Bone marrow (tissue), 2 donors: ENCODE results near the gene FOXO4.

ENCODE experiments used
- DNase-seq, 2 donors: peaks; one replicate each; lab custom pipeline; 2025; lab: John Stamatoyannopoulos, UW

Gene FOXO4

GRCh38 chrX:71099736-71100135 lies 4.1 kb downstream of the FOXO4 start:
- DNase-seq: no peak

- DNase-seq: no peak
These were observed 5.2 kb downstream of the FOXO4 start for GRCh38 chrX:71100581-71101505.

GRCh38 chrX:71102292-71102691 lies 6.6 kb downstream of the FOXO4 start:
- DNase-seq: no peak

GRCh38 chrX:71103110-71103983 lies 7.7 kb downstream of the FOXO4 start:
- DNase-seq: peak; percentile 1 to 30

GRCh38 chrX:71105628-71106027 lies 10.0 kb downstream of the FOXO4 start:
- no peak for DNase-seq

GRCh38 chrX:71106427-71106826 lies 10.8 kb downstream of the FOXO4 start, which contains the start of gene CXorf65:
TSS of gene CXorf65 (minus strand) at chrX:71106740. CDS start at chrX:71106556, 184 bp downstream.
- DNase-seq: no peak

- no peak for DNase-seq
These were observed 11.6 kb downstream of the FOXO4 start for GRCh38 chrX:71107245-71107644.

- DNase-seq: peak in 1 of 2 donors; percentile 36
These were observed 12.2 kb downstream of the FOXO4 start for GRCh38 chrX:71107762-71108360.

GRCh38 chrX:71109051-71109450 lies 13.4 kb downstream of the FOXO4 start:
- no peak for DNase-seq

- peak; percentile 28 to 41 for DNase-seq
These were observed 15.6 kb downstream of the FOXO4 start, which contains the start of gene IL2RG for GRCh38 chrX:71111141-71111843. TSS of gene IL2RG (minus strand) at chrX:71111577. CDS start at chrX:71111539, 38 bp downstream.

- DNase-seq: no peak
These were observed 16.3 kb downstream of the FOXO4 start for GRCh38 chrX:71111921-71112431.

GRCh38 chrX:71117358-71117757 lies 21.7 kb downstream of the FOXO4 start:
- no peak for DNase-seq

GRCh38 chrX:71118032-71118984 lies 22.7 kb downstream of the FOXO4 start, which contains the start of gene MED12:
TSS of gene MED12 (plus strand) at chrX:71118596. CDS start at chrX:71118755, 159 bp downstream.
- peak; percentile 58 to 65 for DNase-seq

- no peak for DNase-seq
These were observed 23.4 kb downstream of the FOXO4 start for GRCh38 chrX:71118985-71119535.

- no peak for DNase-seq
These were observed 32.6 kb downstream of the FOXO4 start for GRCh38 chrX:71128166-71128833.

GRCh38 chrX:71128915-71129765 lies 33.5 kb downstream of the FOXO4 start:
- peak; percentile 14 to 52 for DNase-seq

- DNase-seq: no peak
These were observed 35.9 kb downstream of the FOXO4 start for GRCh38 chrX:71131510-71131909.

- no peak for DNase-seq
These were observed 44.8 kb downstream of the FOXO4 start for GRCh38 chrX:71140440-71140839.
